AG09319 (cell line): ENCODE measurements around the gene UCMA.

Experiments
- DNase-seq: peaks from one replicate; pipeline ENCODE4 v3.0.0-alpha.2; 2010; ENCODE audit warnings: low read depth; ENCODE audit errors: extremely low read depth
- TF ChIP-seq, protein P1 (sequence below): IDR thresholded peaks from 2 replicates; pipeline ENCODE4 v1.5.1; 2011; ENCODE audit warnings: low read depth, mild to moderate bottlenecking, inconsistent platforms, low read length, moderate library complexity

Gene UCMA

DNA sequence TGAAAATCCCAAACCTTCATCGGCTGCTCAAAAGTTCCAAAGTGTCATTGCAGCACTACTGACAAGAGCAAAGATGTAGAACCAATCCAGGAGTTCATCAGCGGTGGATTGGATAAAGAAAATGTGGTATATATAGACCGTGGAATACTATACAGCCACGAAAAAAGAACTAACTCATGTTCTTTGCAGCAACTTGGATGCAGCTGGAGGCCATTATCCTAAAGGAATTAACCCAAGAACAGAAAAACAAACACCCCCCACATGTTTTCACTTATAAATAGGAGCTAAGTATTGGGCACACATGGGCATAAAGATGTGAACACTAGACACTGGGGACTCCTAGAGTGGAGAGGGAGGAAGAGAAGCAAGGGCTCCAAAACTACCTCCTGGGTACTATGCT, 34.1 kb upstream of the UCMA start:
- TF ChIP-seq, protein P1, sequence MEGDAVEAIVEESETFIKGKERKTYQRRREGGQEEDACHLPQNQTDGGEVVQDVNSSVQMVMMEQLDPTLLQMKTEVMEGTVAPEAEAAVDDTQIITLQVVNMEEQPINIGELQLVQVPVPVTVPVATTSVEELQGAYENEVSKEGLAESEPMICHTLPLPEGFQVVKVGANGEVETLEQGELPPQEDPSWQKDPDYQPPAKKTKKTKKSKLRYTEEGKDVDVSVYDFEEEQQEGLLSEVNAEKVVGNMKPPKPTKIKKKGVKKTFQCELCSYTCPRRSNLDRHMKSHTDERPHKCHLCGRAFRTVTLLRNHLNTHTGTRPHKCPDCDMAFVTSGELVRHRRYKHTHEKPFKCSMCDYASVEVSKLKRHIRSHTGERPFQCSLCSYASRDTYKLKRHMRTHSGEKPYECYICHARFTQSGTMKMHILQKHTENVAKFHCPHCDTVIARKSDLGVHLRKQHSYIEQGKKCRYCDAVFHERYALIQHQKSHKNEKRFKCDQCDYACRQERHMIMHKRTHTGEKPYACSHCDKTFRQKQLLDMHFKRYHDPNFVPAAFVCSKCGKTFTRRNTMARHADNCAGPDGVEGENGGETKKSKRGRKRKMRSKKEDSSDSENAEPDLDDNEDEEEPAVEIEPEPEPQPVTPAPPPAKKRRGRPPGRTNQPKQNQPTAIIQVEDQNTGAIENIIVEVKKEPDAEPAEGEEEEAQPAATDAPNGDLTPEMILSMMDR = no peak
- no peak for DNase-seq

DNA sequence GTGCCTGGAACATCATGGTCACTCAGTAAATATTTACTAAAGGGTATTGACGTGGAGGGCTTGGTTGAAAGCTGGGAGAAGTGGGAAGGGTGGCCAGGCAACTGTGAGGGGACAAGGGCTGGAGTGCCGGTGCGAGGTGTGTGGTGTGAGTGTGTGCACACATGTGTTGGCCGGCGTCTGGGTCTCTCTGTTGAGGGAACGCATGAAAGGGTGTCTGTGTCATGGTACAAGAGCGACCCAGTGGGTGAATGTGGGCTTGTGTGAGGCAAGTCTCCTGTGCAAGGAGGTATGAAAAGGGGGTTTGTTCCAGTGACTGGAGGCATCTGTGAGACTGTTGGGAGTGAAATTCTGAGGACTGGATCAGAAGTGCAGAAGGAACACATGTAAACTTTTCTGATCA, 29.4 kb upstream of the UCMA start:
- TF ChIP-seq, protein P1 = no peak
- no peak for DNase-seq

DNA sequence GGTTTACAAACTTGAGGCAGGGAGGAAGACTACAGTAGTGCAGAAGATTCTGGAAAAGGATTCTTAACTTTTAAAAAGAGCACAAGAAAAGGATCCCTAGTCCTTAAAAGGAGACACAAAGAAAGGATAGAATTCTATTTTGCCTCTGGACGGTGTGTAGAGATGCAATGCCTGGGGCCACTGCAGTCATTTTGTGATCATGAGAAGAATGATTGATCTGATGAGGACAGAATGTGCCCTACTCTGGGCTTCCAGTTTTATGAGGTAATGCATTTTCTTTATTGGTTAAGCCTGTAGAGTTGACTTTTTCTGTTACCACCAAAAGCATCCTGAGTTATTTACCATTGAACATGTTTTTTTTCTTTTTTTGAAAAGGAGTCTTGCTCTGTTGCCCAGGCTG, 28.3 kb upstream of the UCMA start:
- TF ChIP-seq, protein P1 = no peak
- DNase-seq = no peak

DNA sequence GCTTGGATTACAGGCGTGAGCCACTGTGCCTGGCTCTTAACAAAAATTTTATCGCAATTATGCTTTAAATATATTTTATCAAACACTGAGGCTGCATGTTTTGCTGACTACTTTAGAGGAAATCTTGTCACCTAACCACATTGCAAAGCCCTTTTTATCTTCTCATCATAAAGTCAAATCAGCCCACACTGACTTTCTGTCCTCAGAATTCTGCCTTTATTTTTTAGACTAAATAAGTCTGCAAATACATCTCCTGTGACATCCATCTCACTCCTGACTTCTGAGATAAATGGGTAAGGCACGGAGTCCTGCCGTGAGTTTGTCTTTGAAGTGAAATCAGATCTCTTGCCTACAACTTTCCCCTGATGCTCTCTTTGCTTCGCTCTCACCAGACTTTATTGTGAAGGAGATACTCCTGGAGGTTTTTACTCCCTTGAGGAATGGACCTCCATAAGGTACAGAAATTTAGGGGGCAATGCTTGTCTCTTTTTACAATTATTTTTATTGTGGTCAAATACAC, 23.5 kb upstream of the UCMA start:
- TF ChIP-seq, protein P1 = no peak
- no peak for DNase-seq

DNA sequence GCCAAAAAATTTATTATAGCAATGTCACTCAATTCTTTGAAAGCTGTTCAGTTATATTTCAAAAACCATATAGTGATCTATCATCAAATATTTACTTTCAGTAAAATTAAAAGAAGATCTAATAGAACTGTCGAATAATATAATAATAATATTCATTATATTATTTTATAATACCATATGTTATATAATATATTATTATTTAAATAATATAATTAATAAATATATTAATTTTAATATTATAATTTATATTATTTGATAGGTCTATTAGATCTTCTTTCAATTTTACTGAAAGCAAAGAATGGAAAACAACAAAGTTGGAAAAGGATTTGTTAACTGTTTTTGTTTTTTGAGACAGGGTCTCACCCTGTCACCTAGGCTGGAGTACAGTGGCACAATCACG, 22.5 kb upstream of the UCMA start:
- no peak for DNase-seq
- TF ChIP-seq, protein P1 = no peak

DNA sequence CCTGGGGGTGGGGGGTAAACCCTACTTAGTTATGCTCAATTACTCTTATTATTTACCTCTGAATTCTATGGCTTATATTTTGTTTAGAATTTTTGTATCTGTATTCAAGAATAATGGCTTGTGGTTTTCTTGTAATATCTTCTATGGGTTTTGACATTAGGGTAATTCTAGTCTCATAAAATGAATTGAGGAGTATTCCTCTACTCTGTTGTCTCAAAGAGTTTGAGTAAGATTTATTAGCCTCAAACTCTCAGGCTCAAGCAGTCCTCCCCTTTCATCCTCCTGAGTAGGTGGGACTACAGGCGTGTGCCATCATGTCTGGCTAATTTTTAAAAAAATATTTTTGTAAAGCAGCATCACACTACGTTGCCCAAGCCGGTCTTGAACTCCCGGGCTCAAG, 19.6 kb upstream of the UCMA start:
- DNase-seq = no peak
- TF ChIP-seq, protein P1 = no peak

DNA sequence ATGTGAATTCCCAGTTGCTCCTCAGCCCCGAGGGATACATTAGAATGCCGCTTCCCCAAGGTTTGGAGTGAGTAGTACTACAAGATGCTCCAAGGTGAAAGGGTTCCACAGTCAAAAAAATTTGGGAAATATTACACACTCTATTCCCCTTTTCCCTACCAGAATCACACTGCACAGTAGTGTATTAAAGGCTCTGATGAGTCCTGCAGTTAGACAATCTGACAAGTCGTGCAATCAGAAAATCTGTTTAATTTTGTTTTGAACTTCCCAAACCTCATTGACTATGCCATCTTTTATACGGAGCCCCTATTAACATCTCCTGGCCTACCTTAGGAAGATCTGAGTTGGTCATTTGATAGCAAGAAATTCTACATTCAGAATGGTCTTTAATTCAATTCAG, 13.6 kb upstream of the UCMA start:
- no peak for DNase-seq
- TF ChIP-seq, protein P1 = no peak
